Ascending aorta (tissue), 2 donors: Measurements from ENCODE around the gene CYSRT1. TPM values are rescaled to one million over a fixed set of nuclear protein-coding genes. Genes with fewer than 3 reads are reported as not detected.
"Not testable (repeated sequence)": the region's sequence is repeated elsewhere in the genome, so short reads cannot be mapped to it uniquely, and the experiment has no call there.

Experiments
- DNase-seq, 2 donors: peaks; one replicate each; pipeline ENCODE4 v3.0.0-alpha.2; 2019; ENCODE audit warnings: low spot score in 2 of 2
- H3K27ac ChIP-seq, 2 donors: fragments of 200-600 bp; sonication (generic); one replicate each; pipeline ENCODE4 v1.5.1; 2016 to 2017; ENCODE audit warnings: mild to moderate bottlenecking in 1 of 2
- H3K27me3 ChIP-seq: fragments of 200-600 bp; sonication (generic); one replicate; pipeline ENCODE4 v1.5.1; 2017
- H3K36me3 ChIP-seq, 2 donors: fragments of 200-600 bp; sonication (generic); one replicate each; pipeline ENCODE4 v1.5.1; 2016
- H3K4me1 ChIP-seq, 2 donors: fragments of 200-600 bp; sonication (generic); one replicate each; pipeline ENCODE4 v1.5.1; 2016 to 2017; ENCODE audit warnings: mild to moderate bottlenecking in 1 of 2
- H3K4me3 ChIP-seq, 2 donors: fragments of 200-600 bp; sonication (generic); one replicate each; pipeline ENCODE4 v1.5.1; 2016 to 2017; ENCODE audit warnings: mild to moderate bottlenecking in 1 of 2
- H3K9me3 ChIP-seq, 2 donors: fragments of 200-600 bp; sonication (generic); one replicate each; pipeline ENCODE4 v1.5.1; 2016
- intact Hi-C: fragments of 100-400 bp; cut with DNase I; formaldehyde crosslinking; loops from one replicate; pipeline ENCODE4 v1.15.1; 2023
- total RNA-seq: library from RNA; depleted of rRNA; stranded (reverse); fragments of >200 nt; gene quantifications from one replicate; pipeline ENCODE4 v1.1.0, GENCODE V29; 2016
- TF ChIP-seq, protein P1 (sequence below), 3 experiments: fragments of 200-600 bp in 2 of 3; fragments of 450-650 bp in 1 of 3; sonication (generic) in 2 of 3; IDR thresholded peaks; one replicate each; pipeline ENCODE4 v1.5.1; 2016 to 2019; ENCODE audit warnings: antibody characterized with exemption in 3 of 3, mild to moderate bottlenecking in 1 of 3, moderate library complexity in 1 of 3

CYSRT1 gene
- total RNA-seq, 1 donor from 2014 or later: not detected

GRCh38 chr9:137236238-137236935 lies 11.4 kb downstream of the CYSRT1 start:
- H3K36me3 ChIP-seq: no peaks in the 10 kb centered on the region
- TF ChIP-seq, protein P1, sequence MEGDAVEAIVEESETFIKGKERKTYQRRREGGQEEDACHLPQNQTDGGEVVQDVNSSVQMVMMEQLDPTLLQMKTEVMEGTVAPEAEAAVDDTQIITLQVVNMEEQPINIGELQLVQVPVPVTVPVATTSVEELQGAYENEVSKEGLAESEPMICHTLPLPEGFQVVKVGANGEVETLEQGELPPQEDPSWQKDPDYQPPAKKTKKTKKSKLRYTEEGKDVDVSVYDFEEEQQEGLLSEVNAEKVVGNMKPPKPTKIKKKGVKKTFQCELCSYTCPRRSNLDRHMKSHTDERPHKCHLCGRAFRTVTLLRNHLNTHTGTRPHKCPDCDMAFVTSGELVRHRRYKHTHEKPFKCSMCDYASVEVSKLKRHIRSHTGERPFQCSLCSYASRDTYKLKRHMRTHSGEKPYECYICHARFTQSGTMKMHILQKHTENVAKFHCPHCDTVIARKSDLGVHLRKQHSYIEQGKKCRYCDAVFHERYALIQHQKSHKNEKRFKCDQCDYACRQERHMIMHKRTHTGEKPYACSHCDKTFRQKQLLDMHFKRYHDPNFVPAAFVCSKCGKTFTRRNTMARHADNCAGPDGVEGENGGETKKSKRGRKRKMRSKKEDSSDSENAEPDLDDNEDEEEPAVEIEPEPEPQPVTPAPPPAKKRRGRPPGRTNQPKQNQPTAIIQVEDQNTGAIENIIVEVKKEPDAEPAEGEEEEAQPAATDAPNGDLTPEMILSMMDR (IDR thresholded peaks at IDR 0.05): peak; percentile 94 to 99 (median 99)
- intact Hi-C loops: no loop called here
- peak; percentile 29 to 90 for DNase-seq
- H3K4me3 ChIP-seq: peak overlapping the region in 1 of 2 donors; percentile 32
- no peaks in the 10 kb centered on the region for H3K9me3 ChIP-seq
- H3K4me1 ChIP-seq: peaks cover 0 to 17% of the 10 kb centered on the region in 2 donors
- no peak overlapping the region for H3K27ac ChIP-seq
- H3K27me3 ChIP-seq: no peaks in the 10 kb centered on the region

DNA sequence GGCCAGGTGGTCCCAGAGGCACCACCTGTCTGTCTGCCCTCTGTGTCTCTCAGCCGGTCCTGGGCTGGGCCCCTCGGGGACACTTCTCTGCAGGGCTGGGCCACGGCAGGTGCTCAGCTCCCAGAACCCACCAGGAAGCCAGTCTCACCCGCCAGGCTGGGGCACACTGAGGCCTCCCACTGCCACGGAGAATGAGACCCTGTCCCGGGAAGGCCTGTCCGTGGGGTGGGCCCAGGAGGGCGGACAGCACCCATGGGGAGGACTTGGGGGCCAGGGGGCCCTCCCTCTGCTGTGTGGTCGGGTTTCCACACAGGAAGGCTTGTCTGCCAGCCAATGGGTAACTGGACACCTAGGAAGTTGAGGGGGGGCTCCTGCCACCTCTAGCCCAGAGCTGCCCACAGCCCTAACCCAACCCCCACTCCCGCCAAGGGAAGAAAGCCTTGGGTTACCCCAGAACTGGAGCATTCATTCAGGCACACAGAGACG lies 12.0 kb downstream of the CYSRT1 start:
- no peak overlapping the region for H3K27ac ChIP-seq
- no peak overlapping the region for H3K4me3 ChIP-seq
- intact Hi-C loops: no loop called here
- TF ChIP-seq, protein P1 (IDR thresholded peaks at IDR 0.05): no peak
- H3K4me1 ChIP-seq: peaks cover 1 to 19% of the 10 kb centered on the region in 2 donors
- no peak for DNase-seq
- no peaks in the 10 kb centered on the region for H3K36me3 ChIP-seq
- H3K9me3 ChIP-seq: no peaks in the 10 kb centered on the region
- no peaks in the 10 kb centered on the region for H3K27me3 ChIP-seq

DNA sequence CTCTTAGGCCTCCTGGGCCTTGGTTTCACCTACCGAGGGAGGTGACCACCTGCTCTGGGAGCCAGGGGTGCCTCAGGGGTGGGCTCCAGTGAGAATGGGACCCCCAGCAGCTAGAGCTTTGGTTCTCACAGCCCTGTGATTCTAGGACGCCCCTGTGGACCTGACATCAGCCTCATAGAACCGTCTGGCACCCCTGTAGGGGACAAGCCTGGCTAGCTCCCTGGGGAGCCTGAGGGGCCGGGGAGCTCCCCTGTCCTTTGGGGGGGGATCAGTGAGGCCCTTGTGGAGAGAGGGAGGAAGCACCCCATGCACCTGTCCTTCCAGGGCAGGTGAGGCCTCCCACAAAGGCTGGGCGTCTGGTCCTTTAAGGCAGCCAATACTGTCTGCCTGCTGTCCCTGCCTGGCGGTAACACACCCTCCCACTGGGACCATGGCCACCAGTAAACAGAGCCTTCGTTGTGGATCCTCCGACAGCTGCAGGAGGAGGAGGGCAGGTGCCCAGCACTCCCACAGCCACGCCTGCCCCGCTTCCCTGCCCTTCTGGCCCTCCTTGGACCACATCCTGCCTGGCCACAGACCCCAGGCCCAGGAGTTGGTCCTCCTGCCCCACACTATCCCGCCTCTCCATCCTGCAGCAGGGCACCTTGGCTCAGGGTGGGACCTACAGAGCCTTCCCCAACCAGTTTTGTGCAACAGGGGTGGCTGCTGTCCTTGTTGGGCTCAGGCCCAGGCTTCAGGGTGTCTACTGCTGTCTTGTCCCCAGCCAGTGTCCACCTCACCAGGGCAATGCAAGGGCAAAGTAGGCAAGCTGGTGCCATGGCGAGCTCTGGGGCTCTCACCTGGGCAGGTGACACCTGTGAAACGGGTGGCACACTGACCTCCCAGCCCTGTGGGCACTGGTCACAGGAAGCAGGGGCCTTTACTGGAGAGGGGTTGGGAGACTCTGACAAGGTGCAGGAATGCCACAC lies 13.1 kb downstream of the CYSRT1 start:
- H3K27ac ChIP-seq: no peak overlapping the region
- intact Hi-C loops: no loop called here

GRCh38 chr9:137239541-137240200 lies 14.7 kb downstream of the CYSRT1 start:
- Histone ChIP-seq H3K36me3 (peaks cover 14 to 20% of the 10 kb centered on the region in 2 donors), H3K4me3 (peak overlapping the region; percentile 51 to 73), H3K4me1 (peaks cover 13 to 31% of the 10 kb centered on the region in 2 donors), H3K27ac (peak overlapping the region; percentile 85 to 88)
- not testable (repeated sequence) for DNase-seq, H3K27me3 ChIP-seq, H3K9me3 ChIP-seq
- intact Hi-C loops: loop anchor here (1.0 kb wide), 3 partner anchors 16 to 51 kb away; partner anchors contain the start of genes ANAPC2, SSNA1 and TPRN

More for the DNA sequence above, 13.1 kb downstream of the CYSRT1 start:
- Histone ChIP-seq H3K9me3 (no peaks in the 10 kb centered on the region), H3K4me3 (no peak overlapping the region), H3K36me3 (peaks cover 9 to 10% of the 10 kb centered on the region in 2 donors), H3K4me1 (peaks cover 12 to 29% of the 10 kb centered on the region in 2 donors), H3K27me3 (no peaks in the 10 kb centered on the region)
- TF ChIP-seq, protein P1 (IDR thresholded peaks at IDR 0.05): no peak
- no peak for DNase-seq

DNA sequence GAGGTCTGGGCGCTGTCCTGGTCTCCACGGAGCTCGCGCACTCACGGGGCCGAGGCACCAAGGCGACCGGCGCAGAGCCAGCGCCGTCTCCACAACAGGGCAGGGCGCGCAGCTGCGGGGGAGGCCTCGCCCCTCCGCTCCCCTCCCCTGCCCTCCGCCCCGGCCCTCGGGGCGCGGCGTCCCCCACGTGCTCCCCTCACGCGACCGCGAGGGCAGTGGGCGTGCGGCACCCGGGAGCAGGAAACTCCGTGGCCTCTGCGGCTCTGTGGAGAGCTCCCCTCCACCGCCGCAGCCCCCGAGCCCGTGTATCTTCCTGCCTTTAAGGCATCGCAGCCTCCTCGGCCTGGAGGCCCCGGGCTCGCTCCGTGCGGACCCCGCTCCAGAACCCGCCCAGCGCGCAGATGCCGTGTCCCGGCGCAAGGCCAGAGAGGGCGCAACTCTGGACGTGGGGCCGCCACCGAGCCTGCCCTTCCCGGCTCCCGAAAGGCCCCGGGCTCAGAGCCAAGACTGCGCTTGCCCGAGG lies 15.4 kb downstream of the CYSRT1 start:
- Histone ChIP-seq H3K27me3 (no peaks in the 10 kb centered on the region), H3K36me3 (peaks cover 14 to 20% of the 10 kb centered on the region in 2 donors), H3K4me3 (peak overlapping the region; percentile 51 to 73), H3K27ac (peak overlapping the region; percentile 85 to 88), H3K4me1 (peaks cover 13 to 31% of the 10 kb centered on the region in 2 donors), H3K9me3 (no peaks in the 10 kb centered on the region)
- intact Hi-C loops: loop anchor here (1.0 kb wide), 3 partner anchors 17 to 52 kb away; partner anchors contain the start of genes ANAPC2, SSNA1 and TPRN
- peak in 1 of 2 donors; percentile 85 for DNase-seq
- TF ChIP-seq, protein P1 (IDR thresholded peaks at IDR 0.05): peak in 1 of 3 experiments; percentile 31
